IPS-15b (cell line): Measurements from ENCODE around the gene DTX2.
"Not testable (repeated sequence)": the region's sequence is repeated elsewhere in the genome, so short reads cannot be mapped to it uniquely, and the experiment has no call there.

ENCODE experiments used
- H3K27me3 ChIP-seq: one replicate; pipeline ENCODE4 v1.6.1; 2013; ENCODE audit warnings: low read length; ENCODE audit not compliant: control insufficient read depth, insufficient read depth
- H3K36me3 ChIP-seq: one replicate; pipeline ENCODE4 v1.6.1; 2013; ENCODE audit warnings: low read length; ENCODE audit not compliant: control insufficient read depth, insufficient read depth
- H3K4me1 ChIP-seq: one replicate; pipeline ENCODE4 v1.6.1; 2013; ENCODE audit warnings: mild to moderate bottlenecking, low read length; ENCODE audit not compliant: control insufficient read depth, insufficient read depth
- H3K4me3 ChIP-seq: one replicate; pipeline ENCODE4 v1.5.1; 2013; ENCODE audit warnings: low read depth, low read length
- H3K9ac ChIP-seq: one replicate; pipeline ENCODE4 v1.6.1; 2013; ENCODE audit warnings: low read depth, mild to moderate bottlenecking, low read length
- H3K9me3 ChIP-seq: one replicate; pipeline ENCODE4 v1.6.1; 2013; ENCODE audit warnings: mild to moderate bottlenecking, low read length; ENCODE audit not compliant: control insufficient read depth, insufficient read depth

DTX2 gene

DNA sequence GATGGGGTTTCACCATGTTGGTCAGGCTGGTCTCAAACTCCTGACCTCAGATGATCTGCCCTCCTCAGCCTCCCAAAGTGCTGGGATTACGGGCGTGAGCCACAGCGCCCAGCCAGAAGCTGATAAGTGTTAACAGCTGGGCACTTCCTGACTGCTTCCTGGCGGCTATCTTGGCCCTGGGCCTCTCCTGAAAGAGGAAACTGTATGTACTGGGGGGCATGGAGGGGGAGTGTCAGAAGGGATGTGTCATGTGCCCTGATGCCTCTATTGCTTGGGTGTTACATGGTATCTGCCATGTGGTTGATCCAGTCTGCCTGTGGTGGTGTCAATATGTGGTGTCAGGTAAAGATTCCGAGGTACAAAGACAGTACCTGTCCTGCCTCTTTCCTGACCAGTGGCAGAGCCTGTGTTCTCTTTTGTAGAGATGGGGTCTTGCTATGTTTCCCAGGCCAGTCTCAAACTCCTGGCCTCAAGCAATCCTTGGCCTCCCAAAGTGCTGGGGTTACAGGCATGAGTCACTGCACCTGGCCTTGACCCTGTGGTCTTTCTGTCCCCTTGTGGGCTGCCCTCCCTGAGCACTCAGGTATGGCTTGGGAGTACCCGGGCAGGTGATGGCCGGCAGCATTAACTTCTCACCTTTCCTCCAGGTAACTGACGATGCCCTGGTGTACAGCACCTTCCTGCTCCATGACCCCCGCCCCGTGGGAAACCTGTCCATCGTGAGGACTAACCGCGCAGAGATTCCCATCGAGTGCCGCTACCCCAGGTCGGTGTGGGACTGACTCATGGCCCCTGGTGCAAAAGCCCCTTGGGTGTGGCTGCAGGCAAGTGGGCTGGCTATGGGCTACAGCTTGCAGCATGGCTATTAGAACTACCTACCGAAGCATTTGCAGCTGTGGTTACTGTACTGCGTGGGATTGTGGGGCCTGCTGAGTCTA is 32.4 kb upstream of the DTX2 start:
- Histone ChIP-seq H3K36me3 (no peaks in the 10 kb centered on the region), H3K4me3 (no peak overlapping the region), H3K4me1 (no peaks in the 10 kb centered on the region), H3K9me3 (no peaks in the 10 kb centered on the region), H3K9ac (no peak overlapping the region), H3K27me3 (no peaks in the 10 kb centered on the region)

DNA sequence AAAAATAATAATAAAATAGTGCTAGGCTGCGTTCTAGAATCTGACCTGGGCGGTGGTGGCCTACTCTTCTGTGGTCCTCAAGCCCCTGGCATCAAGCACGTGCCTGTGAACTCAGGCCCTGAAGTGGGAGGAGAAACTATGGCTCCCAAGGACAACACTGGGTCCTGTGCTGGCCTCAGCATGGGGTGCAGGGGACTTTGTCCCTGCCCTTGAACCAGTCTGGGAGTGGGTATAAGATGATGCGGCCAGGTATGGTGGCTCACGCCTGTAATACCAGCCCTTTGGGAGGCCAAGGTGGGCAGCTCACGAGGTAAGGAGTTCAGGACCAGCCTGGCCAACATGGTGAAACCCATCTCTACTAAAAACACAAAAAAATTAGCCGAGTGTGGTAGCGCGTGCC is 31.3 kb upstream of the DTX2 start:
- H3K9ac ChIP-seq, result no peak overlapping the region
- no peaks in the 10 kb centered on the region for H3K36me3 ChIP-seq
- no peaks in the 10 kb centered on the region for H3K27me3 ChIP-seq
- H3K9me3 ChIP-seq, result no peaks in the 10 kb centered on the region
- H3K4me1 ChIP-seq, result no peaks in the 10 kb centered on the region
- no peak overlapping the region for H3K4me3 ChIP-seq

DNA sequence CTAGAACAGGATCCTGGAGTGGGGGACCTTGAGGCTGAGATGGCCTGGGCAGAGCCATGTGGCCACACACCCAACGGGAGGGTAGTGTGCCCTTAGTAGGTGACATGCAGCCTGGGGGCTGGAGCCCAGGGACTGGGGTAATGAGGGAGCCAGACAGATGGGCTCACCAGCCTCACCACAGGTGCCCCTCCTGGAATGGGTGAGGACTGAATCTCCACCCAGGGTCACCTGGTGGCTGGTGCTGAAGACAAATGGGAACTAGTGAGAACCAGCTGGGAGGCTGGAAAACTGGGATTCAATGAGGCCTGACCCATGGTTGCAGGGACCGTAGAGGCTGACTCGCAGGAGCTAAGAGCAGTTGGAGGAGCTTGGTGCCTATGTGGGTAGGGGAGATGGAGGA is 30.7 kb upstream of the DTX2 start:
- Histone ChIP-seq H3K4me1 (no peaks in the 10 kb centered on the region), H3K9ac (no peak overlapping the region), H3K36me3 (no peaks in the 10 kb centered on the region), H3K27me3 (no peaks in the 10 kb centered on the region), H3K9me3 (no peaks in the 10 kb centered on the region), H3K4me3 (no peak overlapping the region)

DNA sequence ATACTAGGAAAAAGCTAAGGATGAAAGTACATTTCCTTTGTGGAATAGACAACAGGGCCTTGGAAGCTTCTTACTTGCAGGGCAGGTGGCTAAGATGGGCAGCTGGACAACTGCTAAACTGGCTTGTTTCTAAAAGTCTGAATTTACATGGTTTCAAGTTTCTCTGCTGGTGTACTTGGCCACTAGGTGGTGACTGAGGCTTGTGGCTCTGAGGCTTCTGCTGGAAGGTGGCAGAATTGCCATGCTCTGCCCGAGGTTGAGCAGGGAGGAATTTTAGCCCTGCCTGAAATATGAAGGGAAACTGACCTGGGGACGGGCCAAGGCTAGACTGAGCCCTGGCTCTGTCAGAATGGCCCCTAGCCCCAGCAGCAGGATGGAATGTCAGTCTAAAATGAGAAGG is 23.6 kb upstream of the DTX2 start:
- H3K27me3 ChIP-seq, H3K9ac ChIP-seq, H3K4me1 ChIP-seq, H3K4me3 ChIP-seq, H3K9me3 ChIP-seq, H3K36me3 ChIP-seq: not testable (repeated sequence)

DNA sequence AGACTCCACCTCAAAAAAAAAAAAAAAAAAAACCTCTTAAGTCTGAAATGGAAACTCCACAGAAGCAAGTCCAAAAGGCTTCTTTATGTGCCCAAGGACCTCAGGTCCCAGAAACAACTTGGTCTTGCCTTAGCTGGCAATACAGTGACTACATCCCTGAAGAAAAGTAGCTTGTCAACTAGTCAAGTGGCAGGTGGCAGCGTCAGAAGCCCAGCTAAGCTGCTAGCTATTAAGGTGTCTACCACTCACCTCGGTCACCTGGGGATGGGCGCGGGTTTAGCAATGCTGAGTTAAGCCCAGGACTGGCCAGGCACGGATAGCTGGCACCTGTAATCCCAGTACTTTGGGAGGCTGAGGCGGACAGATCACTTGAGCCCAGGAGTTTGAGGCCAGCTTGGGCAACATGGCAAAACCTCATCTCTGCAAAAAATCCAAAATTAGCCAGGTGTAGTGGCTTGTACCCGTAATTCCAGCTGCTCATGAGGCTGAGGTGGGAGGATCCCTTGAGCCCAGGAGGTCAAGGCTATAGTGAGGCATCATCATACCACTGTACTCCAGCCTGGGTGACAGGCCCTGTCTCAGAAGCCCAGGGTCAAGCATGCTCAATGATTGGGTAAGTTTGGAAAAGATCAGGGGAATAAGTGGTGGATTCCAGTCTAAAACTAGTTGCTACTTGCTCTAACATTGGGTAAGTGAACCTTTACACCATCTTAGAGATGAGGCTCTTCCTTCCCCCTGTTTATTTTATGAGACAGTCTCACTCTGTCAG is 22.2 kb upstream of the DTX2 start:
- not testable (repeated sequence) for H3K9ac ChIP-seq, H3K9me3 ChIP-seq, H3K4me1 ChIP-seq, H3K4me3 ChIP-seq, H3K36me3 ChIP-seq, H3K27me3 ChIP-seq

DNA sequence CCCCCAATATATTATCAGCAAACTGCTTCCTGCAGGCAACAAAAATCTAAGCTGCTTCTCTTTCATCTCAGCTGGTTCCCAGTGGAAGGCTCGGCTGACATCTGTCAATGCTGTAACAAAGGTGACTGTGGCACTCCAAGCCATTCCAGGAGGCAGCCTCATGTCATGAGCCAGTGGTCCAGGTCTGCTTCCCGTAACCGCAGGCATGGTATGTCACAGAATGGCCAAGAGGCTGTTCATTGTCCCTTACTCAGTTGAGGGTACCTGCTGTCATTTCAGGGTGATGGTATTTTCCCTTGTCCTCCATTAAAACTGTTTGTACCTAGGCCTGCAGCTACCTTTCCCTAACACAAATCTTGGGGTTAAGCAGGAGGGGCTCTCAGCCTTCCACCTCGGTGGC is 21.1 kb upstream of the DTX2 start:
- not testable (repeated sequence) for H3K9ac ChIP-seq, H3K27me3 ChIP-seq, H3K36me3 ChIP-seq, H3K4me1 ChIP-seq, H3K4me3 ChIP-seq, H3K9me3 ChIP-seq

DNA sequence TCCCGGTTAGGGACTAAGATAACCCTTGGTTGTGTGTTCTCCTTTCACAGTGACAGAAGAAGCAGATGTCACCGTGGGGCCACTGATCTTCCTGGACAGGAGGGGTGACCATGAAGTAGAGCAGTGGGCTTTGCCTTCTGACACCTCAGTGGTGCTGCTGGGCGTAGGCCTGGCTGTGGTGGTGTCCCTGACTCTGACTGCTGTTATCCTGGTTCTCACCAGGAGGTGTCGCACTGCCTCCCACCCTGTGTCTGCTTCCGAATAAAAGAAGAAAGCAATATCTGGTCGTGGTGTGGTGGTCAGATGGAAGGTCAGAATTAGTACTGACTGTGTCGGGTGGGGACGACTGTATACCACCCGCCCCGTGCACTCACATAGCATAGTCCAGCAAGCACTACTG is 19.7 kb upstream of the DTX2 start:
- H3K4me1 ChIP-seq, H3K36me3 ChIP-seq, H3K27me3 ChIP-seq, H3K9me3 ChIP-seq, H3K4me3 ChIP-seq, H3K9ac ChIP-seq: not testable (repeated sequence)

DNA sequence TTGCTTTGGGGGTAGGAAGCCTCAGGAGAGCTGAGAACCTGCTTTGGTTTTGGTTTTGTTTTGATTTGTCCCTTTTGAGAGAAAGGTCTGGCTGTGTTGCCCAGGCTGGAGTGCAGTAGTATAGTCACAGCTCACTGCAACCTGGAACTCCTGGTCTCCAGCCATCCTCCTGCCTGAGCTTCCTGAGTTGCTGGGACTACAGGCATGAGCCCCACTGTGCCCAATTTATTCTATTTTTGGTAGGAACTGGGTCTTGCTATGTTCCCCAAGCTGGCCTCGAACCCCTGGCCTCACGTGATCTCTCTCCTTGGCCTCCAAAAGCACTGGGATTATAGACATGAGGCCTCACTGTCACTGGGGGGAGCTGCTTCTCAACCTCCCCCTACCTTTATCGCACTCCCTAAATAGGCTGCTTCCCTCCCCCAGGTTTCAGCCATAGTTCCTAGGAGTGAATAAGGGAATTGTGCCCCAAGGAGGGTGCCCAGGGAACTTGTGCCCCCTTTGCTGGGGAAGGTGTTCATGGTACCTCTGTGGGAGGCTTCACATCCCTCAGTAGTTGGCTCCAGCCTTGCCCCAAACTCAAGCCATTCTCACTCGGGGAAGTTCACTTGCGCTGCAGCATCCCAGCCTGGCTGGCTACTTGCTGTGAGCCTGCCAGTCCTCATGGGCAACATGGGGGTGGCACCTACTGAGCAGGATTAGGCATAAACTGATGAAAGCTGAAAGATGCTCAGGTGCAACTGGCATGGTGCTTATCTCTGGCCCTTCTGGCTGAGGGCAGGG is 18.7 kb upstream of the DTX2 start:
- not testable (repeated sequence) for H3K4me1 ChIP-seq, H3K9ac ChIP-seq, H3K36me3 ChIP-seq, H3K27me3 ChIP-seq, H3K4me3 ChIP-seq, H3K9me3 ChIP-seq

DNA sequence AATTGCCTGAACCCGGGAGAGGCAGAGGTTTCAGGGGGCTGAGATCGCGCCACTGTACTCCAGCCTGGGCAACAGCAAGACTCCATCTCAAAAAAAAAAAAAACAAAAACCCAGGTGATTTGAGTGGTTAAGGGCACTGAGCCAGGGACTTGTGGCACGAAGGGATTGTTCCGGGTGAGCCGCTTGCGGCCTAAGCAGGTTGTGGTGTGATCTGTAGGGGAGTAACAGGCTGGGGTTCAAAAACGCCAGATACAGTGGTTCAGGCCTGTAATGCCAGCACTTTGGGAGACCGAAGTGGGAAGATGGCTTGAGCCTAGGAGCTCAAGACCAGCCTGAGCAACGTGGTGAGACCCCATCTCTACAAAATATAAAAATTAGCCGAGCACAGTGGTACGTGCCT is 17.7 kb upstream of the DTX2 start:
- not testable (repeated sequence) for H3K4me3 ChIP-seq, H3K9me3 ChIP-seq, H3K36me3 ChIP-seq, H3K9ac ChIP-seq, H3K27me3 ChIP-seq, H3K4me1 ChIP-seq

DNA sequence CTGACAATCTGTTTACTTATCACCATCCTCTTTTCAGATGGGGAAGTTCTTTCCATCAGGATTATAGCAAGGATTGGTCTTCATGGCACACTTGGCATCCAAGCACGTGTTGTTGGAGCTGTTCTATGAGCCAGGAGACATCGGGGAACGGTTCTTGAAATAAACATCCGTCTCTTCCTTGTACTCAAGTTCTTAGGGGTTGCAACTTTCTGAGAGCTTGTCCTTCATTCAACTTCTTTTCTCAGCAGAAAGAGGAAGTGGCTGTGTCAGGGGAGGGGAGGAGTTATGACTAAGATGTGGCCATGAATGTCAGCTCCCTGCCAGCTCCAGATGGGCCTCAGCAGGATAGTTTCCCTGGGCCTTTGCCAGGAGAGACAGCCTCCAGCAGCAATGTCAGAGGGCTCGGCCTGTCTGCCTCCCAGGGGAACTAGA is 15.9 kb upstream of the DTX2 start:
- H3K4me3 ChIP-seq, H3K4me1 ChIP-seq, H3K9ac ChIP-seq, H3K9me3 ChIP-seq, H3K27me3 ChIP-seq, H3K36me3 ChIP-seq: not testable (repeated sequence)

DNA sequence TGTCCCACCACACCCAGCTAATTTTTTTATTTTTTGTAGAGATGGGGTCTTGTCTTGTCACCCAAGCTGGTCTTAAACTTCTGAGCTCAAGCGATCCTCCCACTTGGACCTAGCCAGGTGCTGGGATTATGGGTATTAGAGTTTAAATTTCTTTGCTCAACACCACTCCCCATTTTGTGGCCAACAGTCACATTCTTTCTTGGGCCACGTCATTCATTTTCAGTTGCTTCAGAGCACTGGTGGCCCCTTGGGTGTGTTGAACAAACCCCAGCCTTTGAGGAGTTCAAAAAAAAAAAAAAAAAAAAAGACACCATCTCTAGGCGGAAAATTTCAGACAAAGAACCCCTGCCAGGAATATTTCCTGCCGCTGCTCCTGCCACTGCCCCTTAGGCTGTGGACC is 4.5 kb upstream of the DTX2 start:
- H3K9me3 ChIP-seq, H3K4me3 ChIP-seq, H3K27me3 ChIP-seq, H3K4me1 ChIP-seq, H3K9ac ChIP-seq, H3K36me3 ChIP-seq: not testable (repeated sequence)

DNA sequence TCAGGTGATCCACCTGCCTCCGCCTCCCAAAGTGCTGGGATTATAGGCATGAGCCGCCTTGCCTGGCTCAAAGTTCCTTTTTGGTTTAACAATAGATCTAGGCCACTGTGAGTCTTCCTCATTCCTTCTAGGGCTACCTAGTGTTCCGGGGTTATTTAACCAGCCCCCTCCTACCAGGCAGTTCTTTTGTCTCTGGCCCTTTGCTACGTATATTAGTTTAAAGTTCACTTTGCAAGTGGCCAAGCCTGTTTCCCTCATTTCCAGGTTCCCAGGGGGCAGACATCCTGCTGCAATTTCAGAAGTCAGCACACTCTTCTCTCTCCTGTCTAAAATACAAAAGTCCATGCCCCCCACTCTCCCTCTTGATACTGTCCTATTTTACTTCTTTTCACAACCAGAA is 3.0 kb upstream of the DTX2 start:
- not testable (repeated sequence) for H3K36me3 ChIP-seq, H3K27me3 ChIP-seq, H3K4me1 ChIP-seq, H3K9ac ChIP-seq, H3K9me3 ChIP-seq, H3K4me3 ChIP-seq
